ENCODE measurements around the gene SOWAHA.

Gene SOWAHA

DNA sequence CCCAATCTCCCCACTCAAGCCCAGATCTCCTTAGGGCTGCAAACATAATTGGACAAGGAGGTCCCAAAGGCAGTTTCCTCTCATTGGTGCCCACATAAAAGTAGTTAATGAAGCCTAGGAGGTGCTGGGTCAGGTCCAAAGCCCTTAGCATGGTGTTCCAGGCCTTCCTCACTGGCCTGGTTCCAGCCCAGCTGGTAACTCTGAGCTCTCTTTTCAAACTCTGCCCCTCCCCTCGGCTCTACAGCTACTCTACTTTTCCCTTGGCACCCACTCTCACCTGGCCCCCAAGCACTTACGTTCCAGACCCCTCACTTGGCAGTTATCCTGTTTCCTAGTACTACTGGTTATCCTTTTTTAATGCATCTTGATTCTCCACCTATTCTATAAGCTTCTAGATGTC lies 46.0 kb upstream of the SOWAHA start:
- TF ChIP-seq, protein P1, sequence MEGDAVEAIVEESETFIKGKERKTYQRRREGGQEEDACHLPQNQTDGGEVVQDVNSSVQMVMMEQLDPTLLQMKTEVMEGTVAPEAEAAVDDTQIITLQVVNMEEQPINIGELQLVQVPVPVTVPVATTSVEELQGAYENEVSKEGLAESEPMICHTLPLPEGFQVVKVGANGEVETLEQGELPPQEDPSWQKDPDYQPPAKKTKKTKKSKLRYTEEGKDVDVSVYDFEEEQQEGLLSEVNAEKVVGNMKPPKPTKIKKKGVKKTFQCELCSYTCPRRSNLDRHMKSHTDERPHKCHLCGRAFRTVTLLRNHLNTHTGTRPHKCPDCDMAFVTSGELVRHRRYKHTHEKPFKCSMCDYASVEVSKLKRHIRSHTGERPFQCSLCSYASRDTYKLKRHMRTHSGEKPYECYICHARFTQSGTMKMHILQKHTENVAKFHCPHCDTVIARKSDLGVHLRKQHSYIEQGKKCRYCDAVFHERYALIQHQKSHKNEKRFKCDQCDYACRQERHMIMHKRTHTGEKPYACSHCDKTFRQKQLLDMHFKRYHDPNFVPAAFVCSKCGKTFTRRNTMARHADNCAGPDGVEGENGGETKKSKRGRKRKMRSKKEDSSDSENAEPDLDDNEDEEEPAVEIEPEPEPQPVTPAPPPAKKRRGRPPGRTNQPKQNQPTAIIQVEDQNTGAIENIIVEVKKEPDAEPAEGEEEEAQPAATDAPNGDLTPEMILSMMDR (IDR thresholded peaks at IDR 0.05; ENCODE audit: low read length, missing control alignments), result no peak

DNA sequence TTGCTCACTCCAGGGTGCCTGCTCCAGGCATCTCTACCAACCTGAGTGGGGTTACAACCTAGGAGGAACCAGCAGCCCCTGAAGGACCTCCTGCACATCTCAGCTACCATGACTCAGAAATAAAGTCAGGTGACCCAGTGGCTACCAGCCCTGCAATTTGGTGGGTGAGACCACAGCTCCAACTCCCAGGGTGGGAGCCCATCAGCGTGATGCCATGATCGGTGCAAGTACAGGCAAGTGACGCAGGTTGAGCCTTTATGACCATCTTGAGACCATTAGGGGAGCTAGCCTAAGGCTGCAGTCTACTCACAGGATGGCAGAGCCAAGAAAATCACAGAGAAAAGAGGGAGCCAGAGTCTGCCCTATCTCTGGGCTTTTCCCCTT lies 44.6 kb upstream of the SOWAHA start:
- DNase-seq (ENCODE audit: low read depth), result no peak
- TF ChIP-seq, protein P1 (IDR thresholded peaks at IDR 0.05; ENCODE audit: low read length, missing control alignments), result no peak
- no peak overlapping the region for H3K4me3 ChIP-seq (replicated peaks; ENCODE audit: low read depth, low read length)

More for the DNA sequence above, 46.0 kb upstream of the SOWAHA start:
- no peak for DNase-seq (ENCODE audit: low read depth)
- H3K4me3 ChIP-seq (replicated peaks; ENCODE audit: low read depth, low read length), result no peak overlapping the region

DNA sequence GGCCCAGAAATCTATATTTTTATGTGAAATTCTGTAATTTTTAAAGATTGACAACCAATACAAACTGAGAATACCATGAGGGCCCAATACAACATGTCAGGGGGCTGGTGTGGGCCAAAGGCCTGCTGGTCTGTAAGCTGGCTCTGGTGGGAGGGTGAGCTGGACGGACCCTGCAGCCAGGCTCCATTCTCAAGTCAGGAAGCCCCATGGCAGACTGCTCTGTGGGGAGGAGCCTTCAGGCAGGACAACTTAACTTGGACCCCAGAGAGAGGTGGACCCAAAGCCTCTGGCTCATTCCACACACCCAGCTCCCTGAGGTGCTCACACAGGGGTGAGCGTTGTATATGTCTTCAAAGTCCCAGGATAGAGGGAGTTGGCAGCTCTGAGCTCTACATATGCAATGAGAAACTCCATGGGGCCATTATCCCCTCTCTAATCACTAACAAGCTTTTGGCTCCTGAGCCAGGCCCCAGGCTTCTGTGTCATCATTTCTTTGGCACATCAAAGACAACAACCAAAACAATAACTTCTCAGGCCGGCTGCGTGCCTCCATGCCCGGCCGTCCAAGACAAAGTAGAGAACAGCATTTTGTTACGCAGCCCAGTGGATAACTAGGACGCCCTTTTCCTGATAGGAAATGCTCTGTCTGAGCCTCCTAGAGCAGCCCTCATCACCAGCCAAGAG lies 42.5 kb upstream of the SOWAHA start:
- TF ChIP-seq, protein P1 (IDR thresholded peaks at IDR 0.05; ENCODE audit: low read length, missing control alignments), result no peak
- peak; percentile 40 for DNase-seq (ENCODE audit: low read depth)
- no peak overlapping the region for H3K4me3 ChIP-seq (replicated peaks; ENCODE audit: low read depth, low read length)

DNA sequence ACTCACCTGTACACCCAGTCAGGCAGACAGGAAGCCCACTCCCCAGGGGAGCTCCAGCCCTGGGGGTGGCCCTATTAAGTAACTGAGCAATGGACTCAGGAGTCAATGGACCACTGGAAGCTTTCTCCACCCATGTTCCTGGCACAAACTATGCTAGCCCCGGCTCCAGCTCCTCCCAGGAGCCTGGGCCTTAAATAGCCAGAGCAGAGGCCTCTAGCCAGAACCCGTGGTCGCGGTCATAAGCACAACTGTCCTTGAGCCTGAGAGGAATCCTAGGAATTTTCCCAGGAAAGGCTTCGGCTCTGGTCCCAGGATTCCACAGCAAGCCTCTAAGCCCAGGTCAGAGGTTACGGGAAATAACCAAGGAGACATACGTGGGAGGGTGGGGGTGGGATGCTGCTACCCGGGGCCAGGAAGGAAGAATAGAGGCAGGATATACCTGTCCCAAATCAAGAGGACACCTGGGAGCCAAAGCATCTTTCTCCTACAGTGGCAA lies 41.6 kb upstream of the SOWAHA start:
- no peak overlapping the region for H3K4me3 ChIP-seq (replicated peaks; ENCODE audit: low read depth, low read length)
- TF ChIP-seq, protein P1 (IDR thresholded peaks at IDR 0.05; ENCODE audit: low read length, missing control alignments), result no peak
- peak; percentile 79 for DNase-seq (ENCODE audit: low read depth)

DNA sequence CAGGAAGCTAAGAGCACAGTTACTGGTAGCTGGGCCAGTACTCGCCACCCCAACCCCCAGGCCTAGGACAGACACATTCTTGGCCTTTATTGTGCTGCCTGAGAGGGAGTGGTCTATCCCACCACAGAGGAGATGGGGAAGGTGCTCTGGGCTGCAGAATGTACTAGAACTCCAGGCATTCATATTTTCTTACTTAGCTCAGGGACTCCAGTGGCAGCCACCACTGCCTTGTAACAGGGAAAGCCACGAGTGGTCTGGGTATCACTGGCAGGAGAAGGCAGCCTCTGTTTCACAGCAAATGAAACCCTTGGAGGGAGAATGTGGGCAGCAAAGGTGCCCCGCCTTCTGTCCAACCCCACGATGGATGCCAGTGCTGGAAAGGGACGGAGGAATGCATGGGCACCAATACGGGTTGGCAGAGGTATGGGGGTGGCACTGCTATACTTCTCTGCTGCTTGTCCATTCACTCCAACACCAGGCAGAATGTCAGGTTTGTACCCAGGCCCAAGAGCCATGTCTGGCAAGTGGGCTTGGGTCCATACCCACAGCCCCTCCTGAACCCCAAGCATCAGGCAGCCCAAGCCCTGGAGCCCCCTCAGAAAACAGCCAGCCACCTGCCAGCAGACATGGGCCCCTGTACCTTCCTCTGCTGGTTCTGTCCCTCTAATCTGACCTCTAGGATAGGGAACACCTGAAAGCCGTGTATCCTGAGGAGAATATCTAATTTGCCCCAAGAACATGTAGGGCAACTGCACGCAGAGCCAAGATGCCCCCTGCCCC lies 40.6 kb upstream of the SOWAHA start:
- no peak overlapping the region for H3K4me3 ChIP-seq (replicated peaks; ENCODE audit: low read depth, low read length)
- TF ChIP-seq, protein P1 (IDR thresholded peaks at IDR 0.05; ENCODE audit: low read length, missing control alignments), result no peak
- DNase-seq (ENCODE audit: low read depth), result no peak

DNA sequence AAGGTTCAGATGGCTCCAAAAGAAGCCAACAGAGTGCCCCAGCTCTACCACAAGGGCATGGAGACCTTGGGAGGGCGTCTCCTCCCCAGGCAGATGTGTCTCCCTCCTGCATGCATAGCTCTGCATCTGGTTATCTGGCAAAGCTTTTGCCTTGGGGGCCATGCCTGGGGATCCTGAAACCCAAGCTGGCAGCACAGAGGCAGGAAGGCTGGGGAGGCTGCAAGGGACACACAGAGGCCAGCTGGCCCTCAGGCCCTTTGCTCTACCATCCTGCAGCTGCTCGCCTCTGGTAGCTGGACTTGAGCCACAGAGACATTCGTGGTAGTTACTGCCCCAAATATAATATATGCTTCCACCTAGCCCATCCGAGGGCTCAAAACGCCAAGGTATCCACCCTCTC lies 40.0 kb upstream of the SOWAHA start:
- TF ChIP-seq, protein P1 (IDR thresholded peaks at IDR 0.05; ENCODE audit: low read length, missing control alignments), result no peak
- no peak for DNase-seq (ENCODE audit: low read depth)
- H3K4me3 ChIP-seq (replicated peaks; ENCODE audit: low read depth, low read length), result no peak overlapping the region
